ENCODE measurements around the gene ASTN2.

GRCh38 chr9:117265253-117265652, 149.6 kb downstream of the ASTN2 start:
- TF ChIP-seq CTCF (IDR thresholded peaks at IDR 0.05; ENCODE audit: insufficient read depth, low read depth, low read length) (no peak), EZH2 (IDR thresholded peaks at IDR 0.05; ENCODE audit: insufficient read depth, low read length) (no peak)
